AG09309 (cell line): Measurements from ENCODE around the gene NMRK1.

Source experiments
- DNase-seq: peaks from one replicate; pipeline ENCODE4 v3.0.0-alpha.2; 2010; ENCODE audit warnings: low read depth
- H3K4me3 ChIP-seq: 2 replicates; pipeline ENCODE4 v1.5.1; 2011; ENCODE audit warnings: mild to moderate bottlenecking, low read depth, low read length, moderate library complexity; ENCODE audit not compliant: control insufficient read depth
- TF ChIP-seq, protein P1 (sequence below): IDR thresholded peaks from 2 replicates; pipeline ENCODE4 v1.5.1; 2011; ENCODE audit warnings: mild to moderate bottlenecking, low read depth, low read length, inconsistent platforms; ENCODE audit not compliant: insufficient read depth, control insufficient read depth; ENCODE audit errors: missing control alignments

NMRK1 gene

DNA sequence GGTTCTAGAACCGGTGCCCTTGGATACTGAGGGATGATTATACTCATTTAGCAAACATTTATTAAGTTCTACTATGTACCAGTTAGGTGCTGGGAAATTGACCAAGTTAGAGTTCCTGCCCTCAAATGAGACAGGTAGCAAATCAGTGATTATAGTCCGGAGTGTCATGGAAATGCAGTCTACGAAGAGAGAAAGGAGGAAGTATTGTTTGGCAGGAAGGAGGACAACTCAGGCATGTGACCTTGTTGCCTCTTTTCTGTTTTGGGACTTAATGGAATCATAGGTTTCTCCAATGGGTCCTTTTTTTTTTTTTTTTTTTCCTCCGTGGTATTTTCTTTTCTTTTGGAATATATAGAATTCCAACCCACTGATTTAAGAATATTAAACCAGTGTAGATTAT is 28.4 kb upstream of the NMRK1 start:
- DNase-seq = no peak
- H3K4me3 ChIP-seq = no peak overlapping the region
- TF ChIP-seq, protein P1, sequence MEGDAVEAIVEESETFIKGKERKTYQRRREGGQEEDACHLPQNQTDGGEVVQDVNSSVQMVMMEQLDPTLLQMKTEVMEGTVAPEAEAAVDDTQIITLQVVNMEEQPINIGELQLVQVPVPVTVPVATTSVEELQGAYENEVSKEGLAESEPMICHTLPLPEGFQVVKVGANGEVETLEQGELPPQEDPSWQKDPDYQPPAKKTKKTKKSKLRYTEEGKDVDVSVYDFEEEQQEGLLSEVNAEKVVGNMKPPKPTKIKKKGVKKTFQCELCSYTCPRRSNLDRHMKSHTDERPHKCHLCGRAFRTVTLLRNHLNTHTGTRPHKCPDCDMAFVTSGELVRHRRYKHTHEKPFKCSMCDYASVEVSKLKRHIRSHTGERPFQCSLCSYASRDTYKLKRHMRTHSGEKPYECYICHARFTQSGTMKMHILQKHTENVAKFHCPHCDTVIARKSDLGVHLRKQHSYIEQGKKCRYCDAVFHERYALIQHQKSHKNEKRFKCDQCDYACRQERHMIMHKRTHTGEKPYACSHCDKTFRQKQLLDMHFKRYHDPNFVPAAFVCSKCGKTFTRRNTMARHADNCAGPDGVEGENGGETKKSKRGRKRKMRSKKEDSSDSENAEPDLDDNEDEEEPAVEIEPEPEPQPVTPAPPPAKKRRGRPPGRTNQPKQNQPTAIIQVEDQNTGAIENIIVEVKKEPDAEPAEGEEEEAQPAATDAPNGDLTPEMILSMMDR = no peak

DNA sequence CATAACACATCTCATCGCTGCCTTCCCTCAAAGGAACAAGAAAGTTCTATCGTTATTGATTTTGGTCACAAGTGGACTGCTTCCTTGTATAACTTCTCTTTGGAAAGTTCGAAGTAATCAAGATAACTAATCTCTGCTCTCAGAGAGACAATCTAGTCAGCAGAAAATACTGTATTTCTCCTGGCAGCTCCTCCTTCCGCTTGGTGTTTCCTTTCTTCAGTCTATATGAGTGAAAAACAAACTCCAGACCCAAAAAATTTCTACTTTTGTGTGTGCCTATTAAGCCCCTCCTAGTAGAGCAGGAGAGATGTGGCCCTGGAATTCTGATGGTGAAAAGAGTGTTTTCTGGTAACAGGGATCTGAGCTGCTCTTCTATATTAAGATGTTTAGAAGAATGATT is 24.8 kb upstream of the NMRK1 start:
- DNase-seq = no peak
- TF ChIP-seq, protein P1 = no peak
- no peak overlapping the region for H3K4me3 ChIP-seq

DNA sequence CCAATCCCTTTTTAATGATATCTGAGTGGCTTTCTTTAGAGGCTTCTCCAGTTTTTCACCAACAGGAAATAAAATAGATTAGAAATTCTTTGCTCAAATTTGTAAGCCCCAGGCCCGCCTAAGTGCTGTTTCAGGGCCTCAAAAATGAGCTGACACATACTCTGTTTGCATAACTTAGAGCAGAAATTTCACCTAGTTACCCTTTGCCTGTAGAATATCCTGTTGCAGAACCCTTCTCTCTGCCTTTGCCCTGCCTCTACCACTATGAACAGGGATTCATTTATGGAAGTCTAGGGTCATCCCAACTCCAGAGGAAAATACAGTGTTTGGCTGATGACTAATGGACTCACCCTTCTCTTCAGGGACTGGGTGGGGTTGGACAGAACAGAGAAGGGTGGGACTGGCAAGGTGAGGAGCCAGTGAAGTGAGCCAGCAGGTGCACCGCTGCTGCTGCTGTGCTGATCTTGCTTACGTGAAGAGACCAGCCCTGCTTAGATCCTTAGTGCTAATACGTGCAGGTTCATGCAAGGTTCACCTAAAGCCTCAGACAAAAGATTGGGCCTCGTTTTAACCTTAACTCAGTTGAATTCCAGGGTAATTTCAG is 23.2 kb upstream of the NMRK1 start:
- TF ChIP-seq, protein P1 = no peak
- H3K4me3 ChIP-seq = no peak overlapping the region
- no peak for DNase-seq

DNA sequence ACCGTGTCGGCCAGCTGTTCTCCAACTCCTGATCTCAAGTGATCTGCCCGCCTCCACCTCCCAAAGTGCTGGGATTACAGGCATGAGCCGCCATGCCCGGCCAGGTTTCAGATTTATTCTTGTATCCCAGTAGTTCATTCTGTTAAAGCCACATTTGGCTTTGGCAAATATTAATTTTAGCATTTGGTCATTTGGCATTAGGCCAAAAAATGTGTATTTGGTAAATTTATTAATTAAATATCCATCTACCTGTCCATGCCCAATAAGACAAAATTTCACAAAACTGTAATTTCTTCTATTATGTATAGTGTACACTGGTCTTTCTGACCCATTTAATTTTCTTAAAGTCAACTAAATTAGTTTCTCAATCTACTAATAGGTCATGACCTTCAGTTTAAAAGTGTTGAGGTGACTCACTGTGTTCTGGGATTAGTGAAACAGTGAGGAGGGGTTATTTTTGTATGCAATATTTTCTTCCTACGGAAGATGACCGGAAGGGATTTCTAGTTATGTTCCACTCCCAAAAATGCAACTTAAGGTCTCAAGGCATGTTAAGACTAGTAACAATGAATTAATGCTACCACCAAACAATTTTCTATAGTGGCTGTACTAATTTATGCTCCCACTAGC is 21.4 kb upstream of the NMRK1 start:
- no peak overlapping the region for H3K4me3 ChIP-seq
- no peak for DNase-seq
- TF ChIP-seq, protein P1 = no peak

DNA sequence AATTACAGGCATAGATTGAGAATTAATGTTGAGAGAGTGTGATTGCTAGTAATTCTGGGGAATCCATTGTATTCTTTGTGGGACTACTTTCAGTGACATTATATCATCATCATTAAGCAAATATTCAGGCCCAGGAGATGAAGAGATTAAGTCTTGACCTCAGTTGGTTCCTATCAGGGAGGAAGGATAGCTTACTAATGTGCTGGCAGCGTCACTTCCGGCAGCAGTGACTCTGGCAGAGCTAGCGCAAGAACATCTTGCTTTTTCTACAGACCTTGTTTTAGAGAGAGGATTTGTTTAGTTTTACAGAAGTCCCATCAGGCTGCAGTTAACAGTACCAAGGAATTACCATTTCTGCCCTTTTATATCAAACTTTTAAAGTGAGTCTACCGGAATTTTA is 20.6 kb upstream of the NMRK1 start:
- TF ChIP-seq, protein P1 = no peak
- DNase-seq = no peak

DNA sequence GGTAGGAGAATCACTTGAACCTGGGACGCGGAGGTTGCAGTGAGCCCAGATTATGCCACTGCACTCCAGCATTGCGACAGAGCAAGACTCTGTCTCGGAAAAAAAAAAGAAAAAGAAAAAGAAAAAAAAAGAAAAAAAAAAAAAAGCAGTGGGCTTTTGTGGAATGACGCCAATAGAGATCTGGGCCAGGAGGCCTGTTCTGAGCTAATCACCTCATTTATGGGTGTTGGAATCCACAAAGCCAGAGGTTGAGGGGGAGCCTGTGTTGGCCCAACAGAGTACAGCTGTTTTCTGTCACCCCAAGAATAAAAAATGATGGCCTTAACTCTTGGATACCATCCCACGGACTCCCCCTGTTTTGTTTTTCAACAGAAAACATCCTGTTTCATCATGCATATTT is 18.9 kb upstream of the NMRK1 start:
- TF ChIP-seq, protein P1 = no peak
- no peak for DNase-seq
- H3K4me3 ChIP-seq = no peak overlapping the region

More for the DNA sequence above, 20.6 kb upstream of the NMRK1 start:
- no peak overlapping the region for H3K4me3 ChIP-seq
